GM12872 (cell line): ENCODE data around the gene DAAM1.

Source experiments
- CTCF ChIP-seq: IDR thresholded peaks from 3 replicates; pipeline ENCODE4 v1.5.1; 2011; ENCODE audit warnings: low read depth, mild to moderate bottlenecking, low read length, moderate library complexity; ENCODE audit not compliant: insufficient read depth

DAAM1 gene

GRCh38 chr14:59306775-59307174 is 118.3 kb downstream of the DAAM1 start:
- no peak for TF ChIP-seq CTCF

GRCh38 chr14:59308086-59308485 is 119.6 kb downstream of the DAAM1 start:
- no peak for TF ChIP-seq CTCF

GRCh38 chr14:59308673-59309072 is 120.2 kb downstream of the DAAM1 start:
- no peak for TF ChIP-seq CTCF

GRCh38 chr14:59309291-59309900 is 120.9 kb downstream of the DAAM1 start:
- TF ChIP-seq CTCF = no peak

GRCh38 chr14:59310633-59311032 is 122.2 kb downstream of the DAAM1 start:
- TF ChIP-seq CTCF = no peak

GRCh38 chr14:59311723-59312122 is 123.3 kb downstream of the DAAM1 start:
- TF ChIP-seq CTCF = no peak

GRCh38 chr14:59313144-59313651 is 124.7 kb downstream of the DAAM1 start:
- TF ChIP-seq CTCF = no peak
